Thoracic aorta (tissue), 2 donors: ENCODE results near the gene CCDC92. TPM values are rescaled to one million over a fixed set of nuclear protein-coding genes. Genes with fewer than 3 reads are reported as not detected.

Source experiments
- ATAC-seq: fragments of 150-250 bp; one replicate; pipeline ENCODE4 v1.8.0; 2017; ENCODE audit warnings: low read depth; ENCODE audit not compliant: insufficient number of reproducible peaks, low FRiP score
- DNase-seq: peaks from one replicate; pipeline ENCODE4 v3.0.0-alpha.2; 2020; ENCODE audit warnings: low spot score
- H3K27ac ChIP-seq, 2 donors: fragments of 200-600 bp; sonication (generic); 1 replicate in 1 of 2; 2 replicates in 1 of 2; pipeline ENCODE4 v1.5.1; 2016; ENCODE audit warnings: mild to moderate bottlenecking in 2 of 2, moderate library complexity in 2 of 2
- H3K27me3 ChIP-seq: fragments of 200-600 bp; sonication (generic); replicated peaks from 2 replicates; pipeline ENCODE4 v1.6.0; 2016; ENCODE audit warnings: mild to moderate bottlenecking; ENCODE audit not compliant: insufficient read depth
- H3K36me3 ChIP-seq: fragments of 200-600 bp; sonication (generic); one replicate; pipeline ENCODE4 v1.5.1; 2016
- H3K4me1 ChIP-seq, 2 donors: fragments of 200-600 bp; sonication (generic); 1 replicate in 1 of 2; 2 replicates in 1 of 2; pipeline versions ENCODE4 v1.5.1 to v1.6.0; 2016; ENCODE audit warnings: low read depth in 2 of 2, mild to moderate bottlenecking in 1 of 2; ENCODE audit not compliant: control insufficient read depth in 1 of 2
- H3K4me3 ChIP-seq: fragments of 200-600 bp; sonication (generic); 2 replicates; pipeline ENCODE4 v1.5.1; 2016; ENCODE audit warnings: mild to moderate bottlenecking
- H3K9me3 ChIP-seq: fragments of 200-600 bp; sonication (generic); 2 replicates; pipeline ENCODE4 v1.5.1; 2016
- CTCF ChIP-seq: fragments of 200-600 bp; sonication (generic); IDR thresholded peaks from one replicate; pipeline ENCODE4 v1.5.1; 2019; ENCODE audit warnings: antibody characterized with exemption
- total RNA-seq, 2 donors: library from RNA; depleted of rRNA; stranded (reverse); fragments of >200 nt; gene quantifications; one replicate each; pipeline versions ENCODE4 v1.1.0 to v1.2.3, GENCODE V29; 2016

Gene CCDC92
- total RNA-seq, 2 donors from 2014 or later = 34.4 to 58.9 TPM

GRCh38 chr12:123892180-123892559 is 80.5 kb downstream of the CCDC92 start:
- Histone ChIP-seq H3K27me3 (no peaks in the 10 kb centered on the region), H3K27ac (no peak overlapping the region), H3K4me1 (no peaks in the 10 kb centered on the region), H3K4me3 (no peak overlapping the region), H3K36me3 (no peaks in the 10 kb centered on the region), H3K9me3 (no peaks in the 10 kb centered on the region)
- DNase-seq (no peak), ATAC-seq (no peak)
- no peak for TF ChIP-seq CTCF

- Histone ChIP-seq H3K36me3 (no peaks in the 10 kb centered on the region), H3K27me3 (no peaks in the 10 kb centered on the region), H3K27ac (no peak overlapping the region), H3K4me3 (no peak overlapping the region), H3K9me3 (no peaks in the 10 kb centered on the region), H3K4me1 (no peaks in the 10 kb centered on the region)
- DNase-seq = no peak
- TF ChIP-seq CTCF = no peak
- ATAC-seq = no peak
These were observed 81.0 kb downstream of the CCDC92 start for GRCh38 chr12:123891516-123892179.

GRCh38 chr12:123891011-123891410 is 81.6 kb downstream of the CCDC92 start:
- no peaks in the 10 kb centered on the region for H3K9me3 ChIP-seq
- no peaks in the 10 kb centered on the region for H3K27me3 ChIP-seq
- DNase-seq (no peak), ATAC-seq (no peak)
- no peak for TF ChIP-seq CTCF
- H3K4me1 ChIP-seq = no peaks in the 10 kb centered on the region
- H3K4me3 ChIP-seq = no peak overlapping the region
- no peak overlapping the region for H3K27ac ChIP-seq
- H3K36me3 ChIP-seq = no peaks in the 10 kb centered on the region

- H3K4me1 ChIP-seq = no peaks in the 10 kb centered on the region
- no peaks in the 10 kb centered on the region for H3K9me3 ChIP-seq
- no peak for TF ChIP-seq CTCF
- H3K27ac ChIP-seq = no peak overlapping the region
- DNase-seq (no peak), ATAC-seq (no peak)
- H3K4me3 ChIP-seq = no peak overlapping the region
- H3K27me3 ChIP-seq = no peaks in the 10 kb centered on the region
- H3K36me3 ChIP-seq = no peaks in the 10 kb centered on the region
These were observed 82.1 kb downstream of the CCDC92 start for GRCh38 chr12:123890536-123890902.

GRCh38 chr12:123889848-123890535 is 82.6 kb downstream of the CCDC92 start:
- no peak overlapping the region for H3K4me3 ChIP-seq
- DNase-seq (no peak), ATAC-seq (no peak)
- H3K36me3 ChIP-seq = no peaks in the 10 kb centered on the region
- H3K4me1 ChIP-seq = no peaks in the 10 kb centered on the region
- no peak for TF ChIP-seq CTCF
- H3K27ac ChIP-seq = no peak overlapping the region
- no peaks in the 10 kb centered on the region for H3K9me3 ChIP-seq
- H3K27me3 ChIP-seq = no peaks in the 10 kb centered on the region
